ENCODE data around the gene LUM. TPM values are rescaled to one million over a fixed set of nuclear protein-coding genes. Genes with fewer than 3 reads are reported as not detected.

LUM gene
- polyA plus RNA-seq, 3 donors, result not detected

GRCh38 chr12:91144053-91144452 lies 32.8 kb upstream of the LUM start:
- Mint-ChIP-seq H3K27me3 (ENCODE audit: low read depth in 3 of 3) (peaks cover 0 to 6% (median 0%) of the 10 kb centered on the region in 3 donors), H3K9me3 (peaks cover 0 to 8% (median 2%) of the 10 kb centered on the region in 7 donors), H3K36me3 (no peaks in the 10 kb centered on the region), H3K27ac (no peak overlapping the region), H3K4me3 (no peak overlapping the region), H3K4me1 (no peaks in the 10 kb centered on the region)
- H3K9ac ChIP-seq (ENCODE audit: insufficient read depth, low read length, poor library complexity, severe bottlenecking), result no peak overlapping the region
- H4K20me1 ChIP-seq (ENCODE audit: insufficient read depth, low read length), result no peaks in the 10 kb centered on the region
- H3K79me2 ChIP-seq (ENCODE audit: insufficient read depth, low read length), result no peaks in the 10 kb centered on the region
- no CpG with 5 or more reads among the region's 2 CpGs for WGBS (ENCODE audit: insufficient coverage)
- no peaks in the 10 kb centered on the region for H3K27me3 ChIP-seq (ENCODE audit: control insufficient read depth in 2 of 2, insufficient read depth in 2 of 2, low read length in 2 of 2)
- no peaks in the 10 kb centered on the region for H3K36me3 ChIP-seq (replicated peaks in 1 of 2; ENCODE audit: control insufficient read depth in 1 of 2, insufficient read depth in 2 of 2, low read length in 2 of 2)
- H3K4me1 ChIP-seq (ENCODE audit: control insufficient read depth in 1 of 2, insufficient read depth in 2 of 2, low read length in 2 of 2), result no peaks in the 10 kb centered on the region
- H3K27ac ChIP-seq (ENCODE audit: low read depth in 1 of 2, low read length in 2 of 2), result no peak overlapping the region
- H2AFZ ChIP-seq (ENCODE audit: insufficient read depth, low read depth, low read length, poor library complexity, severe bottlenecking), result no peak overlapping the region
- no peak for DNase-seq
- intact Hi-C loops (cut with micrococcal nuclease), result no loop called here
- H3K9me3 ChIP-seq (replicated peaks in 1 of 2; ENCODE audit: control insufficient read depth in 1 of 2, insufficient read depth in 1 of 2, low read length in 2 of 2), result peaks cover 0 to 5% of the 10 kb centered on the region in 2 donors
- TF ChIP-seq CTCF (IDR thresholded peaks at IDR 0.05), result no peak
- H3K4me3 ChIP-seq (replicated peaks in 1 of 3; ENCODE audit: low read depth in 2 of 3, low read length in 3 of 3), result no peak overlapping the region
- H3K4me2 ChIP-seq (replicated peaks; ENCODE audit: extremely low read depth, low read length, poor library complexity, severe bottlenecking), result no peak overlapping the region

- no peaks in the 10 kb centered on the region for H3K27me3 ChIP-seq (ENCODE audit: control insufficient read depth in 2 of 2, insufficient read depth in 2 of 2, low read length in 2 of 2)
- H3K36me3 ChIP-seq (replicated peaks in 1 of 2; ENCODE audit: control insufficient read depth in 1 of 2, insufficient read depth in 2 of 2, low read length in 2 of 2), result no peaks in the 10 kb centered on the region
- no peak overlapping the region for H3K9ac ChIP-seq (ENCODE audit: insufficient read depth, low read length, poor library complexity, severe bottlenecking)
- H3K4me1 ChIP-seq (ENCODE audit: control insufficient read depth in 1 of 2, insufficient read depth in 2 of 2, low read length in 2 of 2), result no peaks in the 10 kb centered on the region
- Mint-ChIP-seq H3K4me3 (no peak overlapping the region), H3K9me3 (peaks cover 0 to 5% (median 2%) of the 10 kb centered on the region in 7 donors), H3K27ac (no peak overlapping the region), H3K27me3 (ENCODE audit: low read depth in 3 of 3) (peaks cover 0 to 4% (median 0%) of the 10 kb centered on the region in 3 donors), H3K4me1 (no peaks in the 10 kb centered on the region), H3K36me3 (no peaks in the 10 kb centered on the region)
- intact Hi-C loops (cut with micrococcal nuclease), result no loop called here
- no peak for TF ChIP-seq CTCF (IDR thresholded peaks at IDR 0.05)
- H3K4me3 ChIP-seq (replicated peaks in 1 of 3; ENCODE audit: low read depth in 2 of 3, low read length in 3 of 3), result no peak overlapping the region
- no peak overlapping the region for H3K27ac ChIP-seq (ENCODE audit: low read depth in 1 of 2, low read length in 2 of 2)
- H3K9me3 ChIP-seq (replicated peaks in 1 of 2; ENCODE audit: control insufficient read depth in 1 of 2, insufficient read depth in 1 of 2, low read length in 2 of 2), result peaks cover 0 to 3% of the 10 kb centered on the region in 2 donors
- no peak for DNase-seq
- H3K79me2 ChIP-seq (ENCODE audit: insufficient read depth, low read length), result no peaks in the 10 kb centered on the region
- WGBS (ENCODE audit: insufficient coverage), result 83% methylated on average over 1 of the region's 3 CpGs
- H2AFZ ChIP-seq (ENCODE audit: insufficient read depth, low read depth, low read length, poor library complexity, severe bottlenecking), result no peak overlapping the region
- no peak overlapping the region for H3K4me2 ChIP-seq (replicated peaks; ENCODE audit: extremely low read depth, low read length, poor library complexity, severe bottlenecking)
- H4K20me1 ChIP-seq (ENCODE audit: insufficient read depth, low read length), result no peaks in the 10 kb centered on the region
Measured at GRCh38 chr12:91143206-91143605, 31.9 kb upstream of the LUM start.
